ENCODE data around the gene TMPO.
"Not testable (repeated sequence)": the region's sequence is repeated elsewhere in the genome, so short reads cannot be mapped to it uniquely, and the experiment has no call there.

The TMPO gene

GRCh38 chr12:98561846-98562245 is 46.5 kb downstream of the TMPO start:
- H3K4me3 ChIP-seq (ENCODE audit: low read depth, low read length) = no peak overlapping the region
- no peak for TF ChIP-seq CTCF (IDR thresholded peaks at IDR 0.05; ENCODE audit: borderline replicate concordance, insufficient read depth, low read depth, low read length)

- peak; percentile 41; the same call in 1 of the 2 replicates for TF ChIP-seq CTCF (IDR thresholded peaks at IDR 0.05; ENCODE audit: borderline replicate concordance, insufficient read depth, low read depth, low read length)
- H3K4me3 ChIP-seq (ENCODE audit: low read depth, low read length) = no peak overlapping the region
Observed at GRCh38 chr12:98572010-98572409, 56.6 kb downstream of the TMPO start.

- TF ChIP-seq CTCF (IDR thresholded peaks at IDR 0.05; ENCODE audit: borderline replicate concordance, insufficient read depth, low read depth, low read length) = no peak
- H3K4me3 ChIP-seq (ENCODE audit: low read depth, low read length) = no peak overlapping the region
Observed at GRCh38 chr12:98574110-98574509, 58.7 kb downstream of the TMPO start.

- no peak overlapping the region for H3K4me3 ChIP-seq (ENCODE audit: low read depth, low read length)
- TF ChIP-seq CTCF (IDR thresholded peaks at IDR 0.05; ENCODE audit: borderline replicate concordance, insufficient read depth, low read depth, low read length) = no peak
Observed at GRCh38 chr12:98575013-98575412, 59.6 kb downstream of the TMPO start.

GRCh38 chr12:98576795-98577194 is 61.4 kb downstream of the TMPO start:
- not testable (repeated sequence) for H3K4me3 ChIP-seq (ENCODE audit: low read depth, low read length)

GRCh38 chr12:98578392-98578791 is 63.0 kb downstream of the TMPO start:
- no peak overlapping the region for H3K4me3 ChIP-seq (ENCODE audit: low read depth, low read length)

GRCh38 chr12:98578821-98579220 is 63.4 kb downstream of the TMPO start:
- no peak overlapping the region for H3K4me3 ChIP-seq (ENCODE audit: low read depth, low read length)
- TF ChIP-seq CTCF (IDR thresholded peaks at IDR 0.05; ENCODE audit: borderline replicate concordance, insufficient read depth, low read depth, low read length) = no peak

More at GRCh38 chr12:98578392-98578791, 63.0 kb downstream of the TMPO start:
- TF ChIP-seq CTCF (IDR thresholded peaks at IDR 0.05; ENCODE audit: borderline replicate concordance, insufficient read depth, low read depth, low read length) = no peak

- no peak for TF ChIP-seq CTCF (IDR thresholded peaks at IDR 0.05; ENCODE audit: borderline replicate concordance, insufficient read depth, low read depth, low read length)
- no peak overlapping the region for H3K4me3 ChIP-seq (ENCODE audit: low read depth, low read length)
Observed at GRCh38 chr12:98579347-98579746, 64.0 kb downstream of the TMPO start.
